B cell (primary cell): ENCODE data around the gene TSC22D2. TPM values are rescaled to one million over a fixed set of nuclear protein-coding genes. Genes with fewer than 3 reads are reported as not detected.

ENCODE experiments used
- ATAC-seq: fragments of 200-7000 bp; cut with Tn5 transposase; one replicate; pipeline ENCODE4 v1.10.0; 2021; ENCODE audit warnings: low read depth, mild to moderate bottlenecking, moderate number of reproducible peaks, moderate library complexity
- CTCF ChIA-PET: fragments of 350-600 bp; sonication (Branson Sonifier 250); formaldehyde crosslinking; loops from one replicate; lab custom pipeline; 2021; ENCODE audit warnings: antibody characterized with exemption, inconsistent platforms; lab: Charles Lee
- POLR2A ChIA-PET: fragments of 350-600 bp; sonication (Branson Sonifier 250); formaldehyde crosslinking; loops from one replicate; lab custom pipeline; 2021; ENCODE audit warnings: antibody characterized with exemption; lab: Charles Lee
- DNase-seq: peaks from one replicate; pipeline ENCODE4 v3.0.0; 2013
- H2AFZ ChIP-seq: 2 replicates; pipeline ENCODE4 v1.6.1; 2012; ENCODE audit warnings: mild to moderate bottlenecking, low read depth, low read length; ENCODE audit not compliant: insufficient read depth, poor library complexity, severe bottlenecking
- H3K27ac ChIP-seq, 2 donors: 1 replicate in 1 of 2; 2 replicates in 1 of 2; pipeline ENCODE4 v1.5.1; 2012 to 2013; ENCODE audit warnings: low read length in 2 of 2, mild to moderate bottlenecking in 2 of 2, moderate library complexity in 1 of 2
- H3K27me3 ChIP-seq, 4 experiments: fragments of 200-600 bp in 1 of 4; sonication (generic) in 1 of 4; replicated peaks in 1 of 4; 1 replicate in 2 of 4; 2 replicates in 2 of 4; pipeline versions ENCODE4 v1.6.1 to v1.7.0; 2013 to 2016; ENCODE audit warnings: low read length in 3 of 4, mild to moderate bottlenecking in 2 of 4, mixed read lengths in 1 of 4, moderate library complexity in 1 of 4; ENCODE audit not compliant: insufficient read depth in 4 of 4, control insufficient read depth in 3 of 4; ENCODE audit errors: control extremely low read depth in 1 of 4
- H3K36me3 ChIP-seq, 2 experiments: replicated peaks in 1 of 2; 1 replicate in 1 of 2; 2 replicates in 1 of 2; pipeline versions ENCODE4 v1.6.1 to v1.7.1; 2013; ENCODE audit warnings: low read length in 1 of 2; ENCODE audit not compliant: insufficient read depth in 2 of 2, control insufficient read depth in 1 of 2; ENCODE audit errors: control extremely low read depth in 1 of 2, extremely low read depth in 1 of 2
- H3K4me1 ChIP-seq, 2 donors: fragments of 200-600 bp in 1 of 2; sonication (generic) in 1 of 2; 1 replicate in 1 of 2; 2 replicates in 1 of 2; pipeline versions ENCODE4 v1.5.1 to v1.6.1; 2013 to 2017; ENCODE audit warnings: low read length in 2 of 2; ENCODE audit not compliant: control insufficient read depth in 2 of 2, insufficient read depth in 2 of 2
- H3K4me2 ChIP-seq: replicated peaks from 2 replicates; pipeline ENCODE3; 2012; ENCODE audit warnings: mild to moderate bottlenecking, low read depth, low read length; ENCODE audit not compliant: poor library complexity, severe bottlenecking
- H3K4me3 ChIP-seq, 5 experiments: fragments of 200-600 bp in 1 of 5; sonication (generic) in 1 of 5; 1 replicate in 3 of 5; 2 replicates in 2 of 5; pipeline versions ENCODE4 v1.5.1 to v1.7.0; 2011 to 2016; ENCODE audit warnings: low read length in 4 of 5, mild to moderate bottlenecking in 4 of 5, low read depth in 2 of 5, control low read depth in 1 of 5, moderate library complexity in 1 of 5; ENCODE audit not compliant: insufficient read depth in 1 of 5; ENCODE audit errors: control extremely low read depth in 1 of 5, extremely low read depth in 1 of 5
- H3K79me2 ChIP-seq: fragments of 200-600 bp; sonication (generic); one replicate; pipeline ENCODE4 v1.6.0; 2016; ENCODE audit warnings: low read length; ENCODE audit not compliant: control insufficient read depth, insufficient read depth
- H3K9ac ChIP-seq: fragments of 200-600 bp; sonication (generic); 2 replicates; pipeline ENCODE4 v1.6.1; 2017; ENCODE audit warnings: mild to moderate bottlenecking, low read length, moderate library complexity
- H3K9me3 ChIP-seq, 3 donors: one replicate each; pipeline versions ENCODE4 v1.6.1 to v1.7.1; 2013; ENCODE audit warnings: low read length in 2 of 3; ENCODE audit not compliant: control insufficient read depth in 2 of 3, insufficient read depth in 1 of 3; ENCODE audit errors: control extremely low read depth in 1 of 3
- H4K20me1 ChIP-seq: 2 replicates; pipeline ENCODE4 v1.6.0; 2012; ENCODE audit warnings: mild to moderate bottlenecking, low read length; ENCODE audit not compliant: insufficient read depth, control insufficient read depth, poor library complexity, severe bottlenecking
- H3K27ac Mint-ChIP-seq: one replicate; pipeline ENCODE4 v1.8.0; 2021; ENCODE audit warnings: mixed read lengths
- H3K27me3 Mint-ChIP-seq: one replicate; pipeline ENCODE4 v1.8.0; 2021; ENCODE audit warnings: mixed read lengths
- H3K4me1 Mint-ChIP-seq: one replicate; pipeline ENCODE4 v1.8.0; 2021; ENCODE audit warnings: mixed read lengths
- H3K4me3 Mint-ChIP-seq: one replicate; pipeline ENCODE4 v1.8.0; 2021; ENCODE audit warnings: mixed read lengths
- H3K9me3 Mint-ChIP-seq: one replicate; pipeline ENCODE4 v1.8.0; 2022; ENCODE audit warnings: mixed read lengths; ENCODE audit not compliant: insufficient read depth
- EZH2 ChIP-seq: IDR thresholded peaks from 2 replicates; pipeline ENCODE4 v1.6.1; 2012; ENCODE audit warnings: borderline replicate concordance, low read depth, mild to moderate bottlenecking, moderate library complexity, low read length; ENCODE audit not compliant: insufficient read depth, poor library complexity, severe bottlenecking
- WGBS: methylation state at CpG from one replicate; pipeline ENCODE4 v1.1.5; 2013; ENCODE audit warnings: missing lambda C conversion rate; ENCODE audit not compliant: insufficient coverage; 5-methylcytosine and 5-hydroxymethylcytosine counted together
- intact Hi-C: fragments of 100-400 bp; cut with micrococcal nuclease; formaldehyde crosslinking; loops from one replicate; pipeline ENCODE4 v1.10.0; 2022
- polyA plus RNA-seq: library from polyadenylated mRNA; depleted of rRNA; stranded (reverse); fragments of >200 nt; gene quantifications from 2 replicates; pipeline ENCODE4 v1.2.3, GENCODE V29; 2012
- total RNA-seq, 2 donors: library from RNA; stranded (reverse); fragments of 120-200 nt in 1 of 2; gene quantifications; 1 replicate in 1 of 2; 2 replicates in 1 of 2; pipeline versions ENCODE4 v1.2.3 to v1.2.4, GENCODE V29; 2013 to 2022
- TF ChIP-seq, protein P1 (sequence below): fragments of 200-600 bp; IDR thresholded peaks from one replicate; pipeline ENCODE4 v1.8.0; 2022; ENCODE audit warnings: antibody characterized with exemption, mild to moderate bottlenecking

Gene TSC22D2
- total and polyA plus RNA-seq, 2 donors (not counting 1 experiment from before 2014, with no cell fraction given), result 17.2 to 45.9 TPM

DNA sequence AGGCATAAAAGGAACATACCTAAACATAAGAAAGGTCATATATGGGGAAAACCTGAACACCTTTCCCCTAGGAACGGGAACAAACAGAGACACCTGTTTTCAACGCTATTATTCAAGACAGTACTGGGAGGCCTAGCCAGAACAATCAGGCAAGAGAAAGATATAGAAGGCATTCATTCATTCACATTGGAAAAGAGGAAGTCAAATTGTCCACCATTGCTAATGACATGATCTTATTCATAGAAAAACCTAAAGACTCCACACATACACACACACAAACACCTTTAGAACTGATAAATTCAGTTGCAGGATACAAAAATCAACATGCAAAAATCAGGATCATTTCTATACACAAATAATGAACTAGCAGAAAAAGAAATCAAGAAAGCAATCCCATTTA, 101.7 kb downstream of the TSC22D2 start:
- DNase-seq (no peak), ATAC-seq (no peak)
- Histone ChIP-seq H3K9me3 (peaks cover 0 to 1% (median 0%) of the 10 kb centered on the region in 3 donors), H3K27me3 (peaks cover 0 to 2% (median 0%) of the 10 kb centered on the region in 4 experiments), H3K4me2 (no peak overlapping the region), H3K4me3 (no peak overlapping the region), H4K20me1 (no peaks in the 10 kb centered on the region), H2AFZ (no peak overlapping the region), H3K36me3 (no peaks in the 10 kb centered on the region), H3K4me1 (no peaks in the 10 kb centered on the region), H3K27ac (no peak overlapping the region), H3K79me2 (no peaks in the 10 kb centered on the region), H3K9ac (no peak overlapping the region)
- Mint-ChIP-seq H3K9me3 (peaks cover 2% of the 10 kb centered on the region), H3K27me3 (peaks cover 34% of the 10 kb centered on the region), H3K27ac (no peak overlapping the region), H3K4me3 (no peak overlapping the region), H3K4me1 (no peaks in the 10 kb centered on the region)
- no CpG with 5 or more reads among the region's 2 CpGs for WGBS
- CTCF ChIA-PET, result no interaction called here
- intact Hi-C loops, result no loop called here
- TF ChIP-seq, protein P1, sequence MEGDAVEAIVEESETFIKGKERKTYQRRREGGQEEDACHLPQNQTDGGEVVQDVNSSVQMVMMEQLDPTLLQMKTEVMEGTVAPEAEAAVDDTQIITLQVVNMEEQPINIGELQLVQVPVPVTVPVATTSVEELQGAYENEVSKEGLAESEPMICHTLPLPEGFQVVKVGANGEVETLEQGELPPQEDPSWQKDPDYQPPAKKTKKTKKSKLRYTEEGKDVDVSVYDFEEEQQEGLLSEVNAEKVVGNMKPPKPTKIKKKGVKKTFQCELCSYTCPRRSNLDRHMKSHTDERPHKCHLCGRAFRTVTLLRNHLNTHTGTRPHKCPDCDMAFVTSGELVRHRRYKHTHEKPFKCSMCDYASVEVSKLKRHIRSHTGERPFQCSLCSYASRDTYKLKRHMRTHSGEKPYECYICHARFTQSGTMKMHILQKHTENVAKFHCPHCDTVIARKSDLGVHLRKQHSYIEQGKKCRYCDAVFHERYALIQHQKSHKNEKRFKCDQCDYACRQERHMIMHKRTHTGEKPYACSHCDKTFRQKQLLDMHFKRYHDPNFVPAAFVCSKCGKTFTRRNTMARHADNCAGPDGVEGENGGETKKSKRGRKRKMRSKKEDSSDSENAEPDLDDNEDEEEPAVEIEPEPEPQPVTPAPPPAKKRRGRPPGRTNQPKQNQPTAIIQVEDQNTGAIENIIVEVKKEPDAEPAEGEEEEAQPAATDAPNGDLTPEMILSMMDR, result no peak
- TF ChIP-seq EZH2, result no peak
- POLR2A ChIA-PET, result no interaction called here

DNA sequence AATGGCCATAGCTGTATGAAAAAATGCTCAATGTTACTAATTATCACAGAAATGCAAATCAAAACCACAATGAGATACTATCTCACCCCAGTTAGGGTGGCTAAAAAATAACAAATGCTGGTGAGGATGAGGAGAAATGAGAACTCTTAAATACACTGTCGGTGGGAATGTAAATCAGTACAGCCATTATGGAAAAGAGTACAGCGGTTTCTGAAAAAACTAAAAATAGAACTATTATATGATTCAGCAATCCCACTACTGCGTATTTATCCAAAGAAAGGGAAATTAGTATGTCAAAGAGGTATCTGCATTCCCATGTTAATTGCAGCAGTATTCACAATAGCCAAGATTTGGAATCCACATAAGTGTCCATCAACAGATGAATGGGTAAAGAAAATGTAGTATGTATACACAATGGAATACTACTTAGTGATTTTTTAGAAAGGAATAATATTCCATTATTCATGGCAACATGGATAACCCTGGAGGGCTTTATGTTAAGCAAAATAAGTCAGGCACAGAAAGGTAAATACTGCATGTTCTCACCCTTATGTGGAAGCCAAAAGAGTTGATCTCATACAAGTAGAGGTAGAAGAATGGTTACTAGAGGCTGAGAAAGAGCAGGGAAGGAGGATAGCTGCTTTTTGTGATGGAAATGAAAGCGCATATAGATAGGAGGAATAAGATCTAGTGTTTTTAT, 103.2 kb downstream of the TSC22D2 start:
- Histone ChIP-seq H3K27ac (no peak overlapping the region), H4K20me1 (no peaks in the 10 kb centered on the region), H3K9ac (no peak overlapping the region), H3K36me3 (no peaks in the 10 kb centered on the region), H2AFZ (no peak overlapping the region), H3K79me2 (no peaks in the 10 kb centered on the region), H3K4me3 (no peak overlapping the region), H3K4me2 (no peak overlapping the region), H3K27me3 (peaks cover 0 to 2% (median 0%) of the 10 kb centered on the region in 4 experiments), H3K9me3 (peaks cover 0 to 1% (median 0%) of the 10 kb centered on the region in 3 donors), H3K4me1 (no peaks in the 10 kb centered on the region)
- TF ChIP-seq, protein P1, result no peak
- no peak for TF ChIP-seq EZH2
- intact Hi-C loops, result no loop called here
- peaks cover 2% of the 10 kb centered on the region for H3K9me3 Mint-ChIP-seq
- DNase-seq (no peak), ATAC-seq (no peak)
- no peaks in the 10 kb centered on the region for H3K4me1 Mint-ChIP-seq
- ChIA-PET CTCF (no interaction called here), POLR2A (no interaction called here)
- WGBS, result no CpG with 5 or more reads among the region's 4 CpGs
- peaks cover 37% of the 10 kb centered on the region for H3K27me3 Mint-ChIP-seq
- no peak overlapping the region for H3K4me3 Mint-ChIP-seq
- H3K27ac Mint-ChIP-seq, result no peak overlapping the region
